ENCODE results near the gene CCNF.

- TF ChIP-seq CTCF (IDR thresholded peaks at IDR 0.05) (no peak), POLR2A (IDR thresholded peaks at IDR 0.05) (no peak)
Observed at GRCh38 chr16:2422123-2422867, 7.0 kb upstream of the CCNF start.
